Skin epidermis (tissue), 12 donors: ENCODE data around the gene TBC1D1.
A peak's percentile ranks its signal among the peaks of the same experiment; 100 is the strongest.
"Not testable (repeated sequence)": the region's sequence is repeated elsewhere in the genome, so short reads cannot be mapped to it uniquely, and the experiment has no call there.

Source experiments
- H3K27ac ChIP-seq, 21 experiments: fragments of 200-600 bp; sonication (generic) in 11 of 21; one replicate each; pipeline ENCODE4 v1.5.0; 2020; ENCODE audit warnings: mild to moderate bottlenecking in 3 of 21, inconsistent platforms in 2 of 21, moderate library complexity in 2 of 21
- H3K4me3 ChIP-seq, 7 experiments: fragments of 200-600 bp; sonication (generic) in 2 of 7; one replicate each; pipeline ENCODE4 v1.5.0; 2020; ENCODE audit warnings: inconsistent platforms in 2 of 7, mild to moderate bottlenecking in 2 of 7, moderate library complexity in 1 of 7

Gene TBC1D1

GRCh38 chr4:38003102-38003501 lies 112.2 kb downstream of the TBC1D1 start:
- no peak overlapping the region for H3K4me3 ChIP-seq
- H3K27ac ChIP-seq, result no peak overlapping the region

GRCh38 chr4:38003628-38004027 lies 112.7 kb downstream of the TBC1D1 start:
- no peak overlapping the region for H3K4me3 ChIP-seq
- H3K27ac ChIP-seq, result no peak overlapping the region

- Histone ChIP-seq H3K27ac (no peak overlapping the region), H3K4me3 (no peak overlapping the region)
Observed at GRCh38 chr4:38004062-38004461, 113.2 kb downstream of the TBC1D1 start.

DNA sequence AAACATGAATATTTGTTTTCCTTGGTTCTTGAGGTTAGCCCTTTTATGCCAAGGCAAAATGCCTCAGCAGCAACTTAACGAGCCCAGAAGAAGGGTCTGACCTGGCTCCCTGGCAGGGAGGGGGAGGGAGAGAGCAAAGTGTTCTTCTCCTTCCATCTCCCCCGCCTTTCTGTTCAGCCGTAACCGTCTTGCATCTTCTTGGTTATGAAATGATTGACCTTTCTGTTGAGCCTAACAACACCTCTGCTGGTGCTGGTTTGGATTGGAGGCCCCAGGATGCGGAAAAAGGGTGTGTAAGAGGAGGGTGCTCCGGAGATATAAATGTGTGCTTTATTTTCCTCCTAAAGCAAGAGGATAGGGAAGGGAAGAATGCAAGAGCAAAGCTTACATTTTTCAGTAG lies 114.0 kb downstream of the TBC1D1 start:
- peak overlapping the region in 1 of 21 experiments; percentile 33 for H3K27ac ChIP-seq

DNA sequence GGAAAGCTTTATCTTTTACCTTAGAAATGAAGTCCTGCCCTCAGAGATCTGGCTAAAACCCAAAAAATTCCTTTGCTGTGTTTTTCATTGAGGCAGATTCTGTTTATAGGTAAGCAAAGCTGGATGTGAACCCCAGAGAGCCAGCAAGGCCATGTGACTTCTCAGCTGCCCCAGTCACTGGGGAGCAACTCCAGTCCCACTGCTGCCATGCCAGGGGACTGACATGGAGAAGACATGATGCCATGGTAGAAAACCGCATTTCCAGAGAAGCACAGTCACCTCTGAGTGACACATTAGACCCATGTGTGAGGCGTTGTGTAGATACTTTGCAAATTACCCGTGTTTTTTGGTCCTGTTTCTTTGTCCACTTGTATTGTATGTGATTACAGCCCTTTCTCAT lies 114.8 kb downstream of the TBC1D1 start:
- Histone ChIP-seq H3K4me3 (no peak overlapping the region), H3K27ac (peak overlapping the region in 1 of 21 experiments; percentile 44)

More for the DNA sequence above, 114.0 kb downstream of the TBC1D1 start:
- no peak overlapping the region for H3K4me3 ChIP-seq

DNA sequence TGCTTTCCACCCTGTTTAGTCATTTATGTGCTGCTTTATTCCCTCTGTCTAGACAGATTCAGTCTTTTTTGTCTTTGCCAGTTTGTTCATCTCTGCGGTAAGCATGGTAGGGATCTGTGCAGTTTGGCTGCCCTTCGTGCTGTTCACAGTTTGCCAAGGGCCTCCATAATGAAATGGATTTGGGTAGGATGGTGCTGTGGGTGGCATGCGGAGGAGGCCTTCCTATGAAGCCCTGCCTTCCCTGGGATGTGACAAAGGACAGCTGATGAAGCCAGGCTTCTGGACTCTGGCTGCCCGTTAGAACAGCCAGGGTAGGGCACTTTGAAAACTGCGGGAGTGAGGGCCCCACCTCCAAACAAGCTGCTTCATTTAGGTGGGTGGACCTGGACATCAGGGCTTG lies 116.8 kb downstream of the TBC1D1 start:
- Histone ChIP-seq H3K27ac (no peak overlapping the region), H3K4me3 (no peak overlapping the region)

DNA sequence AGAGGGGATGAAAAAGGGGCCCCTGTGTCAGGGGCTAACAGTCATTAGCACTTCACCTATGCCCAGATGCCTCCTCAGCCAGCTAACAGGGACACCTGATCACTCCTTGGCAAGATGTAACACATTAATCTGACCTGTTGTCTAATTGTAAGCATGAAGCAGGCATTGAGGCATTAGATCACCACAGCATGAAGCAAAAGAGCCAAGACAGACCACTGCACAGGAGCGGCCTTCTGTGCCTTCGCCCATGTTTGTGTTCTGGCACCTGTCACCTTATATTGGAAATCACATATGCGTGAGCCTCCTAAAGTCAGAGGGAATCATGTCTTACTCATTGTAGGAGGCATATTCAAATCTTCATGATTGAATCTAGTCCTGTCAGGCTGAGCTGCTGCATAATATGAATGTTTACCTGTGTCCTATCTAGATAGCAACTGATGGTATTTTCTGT lies 117.7 kb downstream of the TBC1D1 start:
- H3K4me3 ChIP-seq, result no peak overlapping the region

GRCh38 chr4:38009421-38009820 lies 118.5 kb downstream of the TBC1D1 start:
- no peak overlapping the region for H3K27ac ChIP-seq

More for the DNA sequence above, 117.7 kb downstream of the TBC1D1 start:
- no peak overlapping the region for H3K27ac ChIP-seq

GRCh38 chr4:38009949-38010348 lies 119.1 kb downstream of the TBC1D1 start:
- no peak overlapping the region for H3K4me3 ChIP-seq
- H3K27ac ChIP-seq, result peak overlapping the region in 1 of 21 experiments; percentile 14

More at GRCh38 chr4:38009421-38009820, 118.5 kb downstream of the TBC1D1 start:
- H3K4me3 ChIP-seq, result no peak overlapping the region

DNA sequence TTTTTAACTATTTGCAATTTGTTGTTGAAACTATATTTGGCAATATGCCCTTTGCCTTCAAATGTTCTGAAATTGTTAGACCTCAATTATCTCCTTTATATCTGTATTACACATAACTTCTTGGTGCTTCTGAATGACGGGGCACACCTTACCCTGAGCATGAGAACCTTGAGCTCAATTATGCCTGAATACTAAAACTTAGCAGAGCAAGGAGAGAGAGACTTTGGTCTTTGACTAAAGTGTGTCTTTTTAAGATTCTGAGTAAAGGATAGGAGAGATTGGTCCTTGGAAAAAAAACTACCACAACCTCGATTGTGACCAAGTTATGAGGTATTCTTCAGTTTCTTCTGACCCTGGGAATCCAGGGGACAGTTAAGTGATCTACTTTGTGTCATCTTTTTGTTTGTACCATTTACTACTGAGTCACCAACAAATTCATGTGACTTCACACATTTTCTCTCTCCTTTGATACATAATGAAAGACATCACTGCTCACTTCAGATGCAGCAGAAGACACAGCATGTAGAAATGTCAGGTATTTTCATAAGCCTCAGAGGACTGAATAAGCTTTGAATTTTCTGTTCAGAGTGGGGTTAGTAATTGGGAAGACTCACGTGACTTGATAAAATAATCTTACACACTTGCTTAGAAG lies 120.8 kb downstream of the TBC1D1 start:
- Histone ChIP-seq H3K4me3 (no peak overlapping the region), H3K27ac (no peak overlapping the region)

GRCh38 chr4:38013461-38014366 lies 122.8 kb downstream of the TBC1D1 start:
- Histone ChIP-seq H3K27ac (no peak overlapping the region), H3K4me3 (no peak overlapping the region)

GRCh38 chr4:38014421-38014852 lies 123.6 kb downstream of the TBC1D1 start:
- Histone ChIP-seq H3K4me3 (no peak overlapping the region), H3K27ac (no peak overlapping the region)

- no peak overlapping the region for H3K27ac ChIP-seq
- H3K4me3 ChIP-seq, result no peak overlapping the region
Observed at GRCh38 chr4:38015886-38016515, 125.1 kb downstream of the TBC1D1 start.

DNA sequence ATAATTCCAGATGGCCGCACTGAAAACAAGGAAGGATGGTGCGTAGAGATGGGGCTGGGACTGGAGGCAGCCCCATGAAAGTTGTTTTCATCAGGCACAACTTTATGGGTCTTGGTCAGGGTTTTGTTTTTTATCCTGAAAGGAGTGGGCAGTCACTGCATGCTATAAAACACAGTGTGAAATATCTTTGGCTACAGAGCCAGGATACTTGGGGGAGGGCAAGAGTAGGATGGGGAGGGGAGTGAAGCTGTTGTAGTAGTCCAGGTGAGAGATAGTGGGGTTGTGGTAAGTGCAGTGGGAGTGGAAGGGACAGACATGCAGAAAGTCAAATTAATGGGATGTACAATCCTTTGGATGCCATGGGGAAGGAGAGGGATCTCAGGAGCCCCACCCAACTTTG lies 125.8 kb downstream of the TBC1D1 start:
- Histone ChIP-seq H3K27ac (no peak overlapping the region), H3K4me3 (no peak overlapping the region)

- Histone ChIP-seq H3K27ac (no peak overlapping the region), H3K4me3 (no peak overlapping the region)
Observed at GRCh38 chr4:38017609-38018008, 126.7 kb downstream of the TBC1D1 start.

GRCh38 chr4:38020386-38020785 lies 129.5 kb downstream of the TBC1D1 start:
- Histone ChIP-seq H3K4me3 (no peak overlapping the region), H3K27ac (no peak overlapping the region)

GRCh38 chr4:38020961-38021360 lies 130.1 kb downstream of the TBC1D1 start:
- not testable (repeated sequence) for H3K4me3 ChIP-seq, H3K27ac ChIP-seq

- Histone ChIP-seq H3K27ac (no peak overlapping the region), H3K4me3 (no peak overlapping the region)
Observed at GRCh38 chr4:38021751-38022150, 130.9 kb downstream of the TBC1D1 start.

GRCh38 chr4:38023347-38024205 lies 132.7 kb downstream of the TBC1D1 start:
- Histone ChIP-seq H3K4me3 (no peak overlapping the region), H3K27ac (peak overlapping the region in 1 of 21 experiments; percentile 38)

DNA sequence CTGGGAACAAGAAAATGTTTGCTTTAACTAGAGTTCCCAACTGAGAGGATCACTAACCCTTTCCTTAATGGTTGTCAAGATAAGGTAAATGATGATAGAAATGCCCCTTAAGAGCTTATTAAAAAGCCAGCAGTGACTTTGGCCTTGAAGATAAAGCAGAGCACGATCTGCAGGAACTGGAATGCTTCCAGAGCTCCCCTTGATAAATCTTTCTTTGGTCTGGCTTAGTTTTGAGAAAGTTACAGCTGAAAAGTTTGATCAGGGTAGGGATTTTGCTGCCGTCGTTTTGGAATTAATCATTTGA lies 133.3 kb downstream of the TBC1D1 start:
- Histone ChIP-seq H3K27ac (peak overlapping the region in 1 of 21 experiments; percentile 38), H3K4me3 (no peak overlapping the region)
